CD4-positive, alpha-beta memory T cell (primary cell): Measurements from ENCODE around the gene ASB7. TPM values are rescaled to one million over a fixed set of nuclear protein-coding genes. Genes with fewer than 3 reads are reported as not detected.

Source experiments
- CTCF ChIA-PET: fragments of 350-600 bp; sonication (Branson Sonifier 250); formaldehyde crosslinking; loops from one replicate; lab custom pipeline; 2021; ENCODE audit warnings: inconsistent platforms; ENCODE audit not compliant: partially characterized antibody; lab: Charles Lee
- POLR2A ChIA-PET: fragments of 350-600 bp; sonication (Branson Sonifier 250); formaldehyde crosslinking; loops from one replicate; lab custom pipeline; 2021; ENCODE audit not compliant: partially characterized antibody; lab: Charles Lee
- DNase-seq, 5 donors: peaks; one replicate each; pipeline versions ENCODE4 v3.0.0 to v3.0.0-alpha.2; 2020 to 2022; ENCODE audit warnings: mixed read lengths in 1 of 5
- H3K27ac ChIP-seq: one replicate; pipeline ENCODE4 v1.7.0; 2013; ENCODE audit warnings: low read depth, low read length
- H3K27me3 ChIP-seq: 2 replicates; pipeline ENCODE4 v1.7.0; 2013; ENCODE audit warnings: mild to moderate bottlenecking, low read length, moderate library complexity; ENCODE audit not compliant: insufficient read depth
- H3K36me3 ChIP-seq: 2 replicates; pipeline ENCODE4 v1.7.0; 2013; ENCODE audit warnings: mild to moderate bottlenecking, low read length, moderate library complexity; ENCODE audit not compliant: insufficient read depth
- H3K4me1 ChIP-seq: 2 replicates; pipeline ENCODE4 v1.7.0; 2013; ENCODE audit warnings: mild to moderate bottlenecking, low read length, moderate library complexity; ENCODE audit not compliant: insufficient read depth
- H3K4me3 ChIP-seq, 2 donors: one replicate each; pipeline ENCODE4 v1.7.0; 2013; ENCODE audit warnings: low read length in 2 of 2, mild to moderate bottlenecking in 1 of 2
- H3K9me3 ChIP-seq, 2 donors: one replicate each; pipeline ENCODE4 v1.7.0; 2013; ENCODE audit warnings: low read length in 2 of 2, control low read depth in 1 of 2; ENCODE audit not compliant: control insufficient read depth in 1 of 2
- H3K27ac Mint-ChIP-seq, 7 donors: one replicate each; pipeline ENCODE4 v1.8.0; 2020 to 2021; ENCODE audit warnings: mixed read lengths in 7 of 7, mild to moderate bottlenecking in 6 of 7, inconsistent platforms in 3 of 7, moderate library complexity in 3 of 7
- H3K27me3 Mint-ChIP-seq, 2 donors: one replicate each; pipeline ENCODE4 v1.8.0; 2020 to 2021; ENCODE audit warnings: mixed read lengths in 2 of 2
- H3K36me3 Mint-ChIP-seq, 2 donors: one replicate each; pipeline ENCODE4 v1.8.0; 2020 to 2021; ENCODE audit warnings: mixed read lengths in 2 of 2, inconsistent platforms in 1 of 2, mild to moderate bottlenecking in 1 of 2
- H3K4me1 Mint-ChIP-seq, 4 donors: one replicate each; pipeline ENCODE4 v1.8.0; 2020 to 2021; ENCODE audit warnings: mixed read lengths in 4 of 4, mild to moderate bottlenecking in 1 of 4
- H3K4me3 Mint-ChIP-seq, 8 donors: one replicate each; pipeline ENCODE4 v1.8.0; 2020 to 2021; ENCODE audit warnings: mixed read lengths in 8 of 8, mild to moderate bottlenecking in 7 of 8, moderate library complexity in 6 of 8, inconsistent platforms in 3 of 8
- H3K9me3 Mint-ChIP-seq, 8 donors: one replicate each; pipeline ENCODE4 v1.8.0; 2020 to 2021; ENCODE audit warnings: mixed read lengths in 8 of 8, mild to moderate bottlenecking in 5 of 8, inconsistent platforms in 3 of 8, moderate library complexity in 1 of 8
- intact Hi-C: fragments of 100-400 bp; cut with micrococcal nuclease; formaldehyde crosslinking; loops from one replicate; pipeline ENCODE4 v1.15.1; 2023
- polyA plus RNA-seq, 2 donors: library from polyadenylated mRNA; unstranded; fragments of 300-500 nt; fragmentation: Illumina TruSeq; gene quantifications; one replicate each; pipeline ENCODE4 v1.2.3, GENCODE V29; 2021
- total RNA-seq, 2 experiments: library from RNA; stranded (reverse); gene quantifications; one replicate each; pipeline ENCODE4 v1.2.3, GENCODE V29; 2021

Gene ASB7
- total and polyA plus RNA-seq, 4 experiments from 2014 or later = 14.3 to 20.0 (median 17.7) TPM

GRCh38 chr15:100667405-100668347 is 65.3 kb downstream of the ASB7 start:
- ChIA-PET CTCF (no interaction called here), POLR2A (no interaction called here)
- H3K4me1 Mint-ChIP-seq = peaks cover 0 to 1% (median 0%) of the 10 kb centered on the region in 4 donors
- no peaks in the 10 kb centered on the region for H3K4me1 ChIP-seq
- H3K27ac ChIP-seq = no peak overlapping the region
- H3K4me3 ChIP-seq = no peak overlapping the region
- DNase-seq = no peak
- no peak overlapping the region for H3K4me3 Mint-ChIP-seq
- intact Hi-C loops = no loop called here
- no peaks in the 10 kb centered on the region for H3K36me3 Mint-ChIP-seq
- H3K9me3 Mint-ChIP-seq = no peaks in the 10 kb centered on the region
- H3K9me3 ChIP-seq = no peaks in the 10 kb centered on the region
- H3K36me3 ChIP-seq = no peaks in the 10 kb centered on the region
- H3K27me3 Mint-ChIP-seq = peaks cover 3 to 4% of the 10 kb centered on the region in 2 donors
- H3K27ac Mint-ChIP-seq = no peak overlapping the region
- no peaks in the 10 kb centered on the region for H3K27me3 ChIP-seq

GRCh38 chr15:100668348-100668745 is 66.0 kb downstream of the ASB7 start:
- Histone ChIP-seq H3K4me1 (no peaks in the 10 kb centered on the region), H3K27me3 (no peaks in the 10 kb centered on the region), H3K27ac (no peak overlapping the region), H3K36me3 (no peaks in the 10 kb centered on the region), H3K9me3 (no peaks in the 10 kb centered on the region), H3K4me3 (no peak overlapping the region)
- ChIA-PET CTCF (no interaction called here), POLR2A (no interaction called here)
- H3K4me3 Mint-ChIP-seq = no peak overlapping the region
- H3K9me3 Mint-ChIP-seq = no peaks in the 10 kb centered on the region
- peaks cover 0 to 1% (median 0%) of the 10 kb centered on the region in 4 donors for H3K4me1 Mint-ChIP-seq
- intact Hi-C loops = no loop called here
- peaks cover 3 to 4% of the 10 kb centered on the region in 2 donors for H3K27me3 Mint-ChIP-seq
- no peak overlapping the region for H3K27ac Mint-ChIP-seq
- H3K36me3 Mint-ChIP-seq = no peaks in the 10 kb centered on the region
- DNase-seq = no peak

- H3K4me3 ChIP-seq = no peak overlapping the region
- H3K9me3 ChIP-seq = no peaks in the 10 kb centered on the region
- ChIA-PET POLR2A (no interaction called here), CTCF (no interaction called here)
- H3K4me1 Mint-ChIP-seq = peaks cover 0 to 1% (median 0%) of the 10 kb centered on the region in 4 donors
- no peak overlapping the region for H3K27ac Mint-ChIP-seq
- no peaks in the 10 kb centered on the region for H3K4me1 ChIP-seq
- H3K36me3 ChIP-seq = no peaks in the 10 kb centered on the region
- H3K27ac ChIP-seq = no peak overlapping the region
- peaks cover 3 to 4% of the 10 kb centered on the region in 2 donors for H3K27me3 Mint-ChIP-seq
- H3K9me3 Mint-ChIP-seq = peaks cover 0 to 1% (median 0%) of the 10 kb centered on the region in 8 donors
- H3K4me3 Mint-ChIP-seq = no peak overlapping the region
- intact Hi-C loops = no loop called here
- no peaks in the 10 kb centered on the region for H3K27me3 ChIP-seq
- DNase-seq = no peak
- no peaks in the 10 kb centered on the region for H3K36me3 Mint-ChIP-seq
Observed at GRCh38 chr15:100669260-100669659, 66.9 kb downstream of the ASB7 start.

- intact Hi-C loops = no loop called here
- peaks cover 0 to 1% (median 0%) of the 10 kb centered on the region in 4 donors for H3K4me1 Mint-ChIP-seq
- no peaks in the 10 kb centered on the region for H3K36me3 Mint-ChIP-seq
- no peaks in the 10 kb centered on the region for H3K4me1 ChIP-seq
- H3K9me3 ChIP-seq = no peaks in the 10 kb centered on the region
- H3K4me3 ChIP-seq = no peak overlapping the region
- H3K27me3 ChIP-seq = no peaks in the 10 kb centered on the region
- ChIA-PET POLR2A (no interaction called here), CTCF (no interaction called here)
- no peak overlapping the region for H3K27ac Mint-ChIP-seq
- H3K9me3 Mint-ChIP-seq = peaks cover 0 to 5% (median 0%) of the 10 kb centered on the region in 8 donors
- peaks cover 2% of the 10 kb centered on the region in 2 donors for H3K27me3 Mint-ChIP-seq
- H3K27ac ChIP-seq = no peak overlapping the region
- DNase-seq = no peak
- no peaks in the 10 kb centered on the region for H3K36me3 ChIP-seq
- no peak overlapping the region for H3K4me3 Mint-ChIP-seq
Observed at GRCh38 chr15:100670505-100671021, 68.2 kb downstream of the ASB7 start.

- Histone ChIP-seq H3K36me3 (no peaks in the 10 kb centered on the region), H3K27me3 (no peaks in the 10 kb centered on the region), H3K27ac (no peak overlapping the region), H3K9me3 (no peaks in the 10 kb centered on the region), H3K4me3 (no peak overlapping the region), H3K4me1 (no peaks in the 10 kb centered on the region)
- H3K4me3 Mint-ChIP-seq = no peak overlapping the region
- no peaks in the 10 kb centered on the region for H3K27me3 Mint-ChIP-seq
- H3K9me3 Mint-ChIP-seq = peaks cover 0 to 5% (median under 1%) of the 10 kb centered on the region in 8 donors
- POLR2A ChIA-PET = no interaction called here
- no peak for DNase-seq
- CTCF ChIA-PET = no interaction called here
- H3K36me3 Mint-ChIP-seq = no peaks in the 10 kb centered on the region
- H3K4me1 Mint-ChIP-seq = peaks cover 0 to 1% (median 0%) of the 10 kb centered on the region in 4 donors
- intact Hi-C loops = no loop called here
- no peak overlapping the region for H3K27ac Mint-ChIP-seq
Observed at GRCh38 chr15:100671124-100671680, 68.8 kb downstream of the ASB7 start.

GRCh38 chr15:100671858-100672543 is 69.6 kb downstream of the ASB7 start:
- ChIA-PET CTCF (no interaction called here), POLR2A (no interaction called here)
- DNase-seq = no peak
- Mint-ChIP-seq H3K27me3 (peaks cover 0 to 3% of the 10 kb centered on the region in 2 donors), H3K4me1 (peaks cover 0 to 1% (median 0%) of the 10 kb centered on the region in 4 donors), H3K9me3 (peaks cover 0 to 8% (median 4%) of the 10 kb centered on the region in 8 donors), H3K36me3 (no peaks in the 10 kb centered on the region), H3K27ac (peak overlapping the region in 1 of 7 donors; percentile 13), H3K4me3 (no peak overlapping the region)
- Histone ChIP-seq H3K4me1 (no peaks in the 10 kb centered on the region), H3K27me3 (no peaks in the 10 kb centered on the region), H3K9me3 (no peaks in the 10 kb centered on the region), H3K27ac (no peak overlapping the region), H3K36me3 (no peaks in the 10 kb centered on the region), H3K4me3 (no peak overlapping the region)
- intact Hi-C loops = no loop called here

- CTCF ChIA-PET = no interaction called here
Observed at GRCh38 chr15:100672959-100673358, 70.6 kb downstream of the ASB7 start.

More at GRCh38 chr15:100672959-100673358, 70.6 kb downstream of the ASB7 start:
- H3K4me3 Mint-ChIP-seq = no peak overlapping the region
- H3K9me3 Mint-ChIP-seq = peaks cover 0 to 8% (median 4%) of the 10 kb centered on the region in 8 donors
- no peak overlapping the region for H3K27ac Mint-ChIP-seq
- Histone ChIP-seq H3K4me3 (no peak overlapping the region), H3K9me3 (no peaks in the 10 kb centered on the region), H3K36me3 (no peaks in the 10 kb centered on the region), H3K27ac (no peak overlapping the region), H3K27me3 (no peaks in the 10 kb centered on the region), H3K4me1 (no peaks in the 10 kb centered on the region)
- no peak for DNase-seq
- POLR2A ChIA-PET = no interaction called here
- peaks cover 2 to 5% of the 10 kb centered on the region in 2 donors for H3K27me3 Mint-ChIP-seq
- no peaks in the 10 kb centered on the region for H3K36me3 Mint-ChIP-seq
- intact Hi-C loops = no loop called here
- H3K4me1 Mint-ChIP-seq = peaks cover 0 to 1% (median 0%) of the 10 kb centered on the region in 4 donors
